HG02623 (cell line): Measurements from ENCODE around the gene CFI.

Experiments used
- ATAC-seq: cut with Tn5 transposase; IDR thresholded peaks from one replicate; pipeline ENCODE4 v1.9.1; 2021; ENCODE audit warnings: moderate library complexity; ENCODE audit not compliant: unreplicated experiment

CFI gene

GRCh38 chr4:109735566-109736365 lies 66.0 kb downstream of the CFI start:
- no peak for ATAC-seq

- ATAC-seq, result no peak
Measured at GRCh38 chr4:109733728-109734127, 68.1 kb downstream of the CFI start.

GRCh38 chr4:109730619-109731545 lies 70.9 kb downstream of the CFI start:
- ATAC-seq, result no peak

GRCh38 chr4:109729718-109730618 lies 71.8 kb downstream of the CFI start, which contains the start of gene PLA2G12A:
Gene PLA2G12A, minus strand, starts transcription at chr4:109730070. Its CDS starts 261 bp downstream, at chr4:109729809.
- ATAC-seq, result peak; percentile 84

GRCh38 chr4:109729117-109729717 lies 72.6 kb downstream of the CFI start:
- ATAC-seq, result no peak

- ATAC-seq, result no peak
Measured at GRCh38 chr4:109728385-109728784, 73.4 kb downstream of the CFI start.

GRCh38 chr4:109723110-109723509 lies 78.7 kb downstream of the CFI start:
- no peak for ATAC-seq

- ATAC-seq, result no peak
Measured at GRCh38 chr4:109722357-109722756, 79.4 kb downstream of the CFI start.

GRCh38 chr4:109721033-109721432 lies 80.8 kb downstream of the CFI start:
- no peak for ATAC-seq

GRCh38 chr4:109719604-109720003 lies 82.2 kb downstream of the CFI start:
- no peak for ATAC-seq

- no peak for ATAC-seq
Measured at GRCh38 chr4:109718759-109719158, 83.0 kb downstream of the CFI start.

GRCh38 chr4:109713500-109713899 lies 88.3 kb downstream of the CFI start:
- ATAC-seq, result no peak

- peak; percentile 96 for ATAC-seq
Measured at GRCh38 chr4:109708990-109709389, 92.8 kb downstream of the CFI start.

GRCh38 chr4:109708435-109708834 lies 93.4 kb downstream of the CFI start:
- ATAC-seq, result no peak

GRCh38 chr4:109703664-109704361 lies 98.0 kb downstream of the CFI start:
- no peak for ATAC-seq

- peak; percentile 67 for ATAC-seq
Measured at GRCh38 chr4:109702950-109703663, 98.7 kb downstream of the CFI start, which contains the start of gene CASP6. Gene CASP6, minus strand, starts transcription at chr4:109703445. Its CDS starts 50 bp downstream, at chr4:109703395.

- no peak for ATAC-seq
Measured at GRCh38 chr4:109701566-109702410, 100.0 kb downstream of the CFI start.
